Skin epidermis (tissue), 12 donors: ENCODE results near the gene TPH2.

ENCODE experiments used
- H3K27ac ChIP-seq, 21 experiments: fragments of 200-600 bp; sonication (generic) in 11 of 21; one replicate each; pipeline ENCODE4 v1.5.0; 2020; ENCODE audit warnings: mild to moderate bottlenecking in 3 of 21, inconsistent platforms in 2 of 21, moderate library complexity in 2 of 21
- H3K4me3 ChIP-seq, 7 experiments: fragments of 200-600 bp; sonication (generic) in 2 of 7; one replicate each; pipeline ENCODE4 v1.5.0; 2020; ENCODE audit warnings: inconsistent platforms in 2 of 7, mild to moderate bottlenecking in 2 of 7, moderate library complexity in 1 of 7

The TPH2 gene

GRCh38 chr12:71958056-71958455 is 19.4 kb downstream of the TPH2 start:
- Histone ChIP-seq H3K4me3 (no peak overlapping the region), H3K27ac (no peak overlapping the region)

GRCh38 chr12:71958457-71958856 is 19.8 kb downstream of the TPH2 start:
- no peak overlapping the region for H3K27ac ChIP-seq
- H3K4me3 ChIP-seq: no peak overlapping the region

GRCh38 chr12:71958993-71959578 is 20.4 kb downstream of the TPH2 start:
- no peak overlapping the region for H3K4me3 ChIP-seq
- no peak overlapping the region for H3K27ac ChIP-seq

GRCh38 chr12:71967211-71967610 is 28.6 kb downstream of the TPH2 start:
- Histone ChIP-seq H3K4me3 (no peak overlapping the region), H3K27ac (no peak overlapping the region)

GRCh38 chr12:71969330-71969729 is 30.7 kb downstream of the TPH2 start:
- Histone ChIP-seq H3K4me3 (no peak overlapping the region), H3K27ac (no peak overlapping the region)

- H3K27ac ChIP-seq: no peak overlapping the region
Observed at GRCh38 chr12:71970031-71970430, 31.4 kb downstream of the TPH2 start.

GRCh38 chr12:71972441-71973074 is 33.9 kb downstream of the TPH2 start:
- Histone ChIP-seq H3K27ac (no peak overlapping the region), H3K4me3 (no peak overlapping the region)

More at GRCh38 chr12:71970031-71970430, 31.4 kb downstream of the TPH2 start:
- no peak overlapping the region for H3K4me3 ChIP-seq

GRCh38 chr12:71973687-71974086 is 35.0 kb downstream of the TPH2 start:
- Histone ChIP-seq H3K4me3 (no peak overlapping the region), H3K27ac (no peak overlapping the region)

GRCh38 chr12:71980538-71980937 is 41.9 kb downstream of the TPH2 start:
- Histone ChIP-seq H3K4me3 (no peak overlapping the region), H3K27ac (no peak overlapping the region)

- H3K27ac ChIP-seq: no peak overlapping the region
- no peak overlapping the region for H3K4me3 ChIP-seq
Observed at GRCh38 chr12:71981149-71981548, 42.5 kb downstream of the TPH2 start.

- Histone ChIP-seq H3K27ac (no peak overlapping the region), H3K4me3 (no peak overlapping the region)
Observed at GRCh38 chr12:71994715-71995114, 56.1 kb downstream of the TPH2 start.

GRCh38 chr12:71999795-72000194 is 61.1 kb downstream of the TPH2 start:
- Histone ChIP-seq H3K4me3 (no peak overlapping the region), H3K27ac (no peak overlapping the region)

GRCh38 chr12:72000969-72001648 is 62.5 kb downstream of the TPH2 start:
- H3K4me3 ChIP-seq: no peak overlapping the region
- H3K27ac ChIP-seq: no peak overlapping the region

GRCh38 chr12:72006766-72007165 is 68.1 kb downstream of the TPH2 start:
- Histone ChIP-seq H3K27ac (no peak overlapping the region), H3K4me3 (no peak overlapping the region)

- H3K27ac ChIP-seq: no peak overlapping the region
- H3K4me3 ChIP-seq: no peak overlapping the region
Observed at GRCh38 chr12:72010356-72010755, 71.7 kb downstream of the TPH2 start.

- no peak overlapping the region for H3K27ac ChIP-seq
Observed at GRCh38 chr12:72011374-72011773, 72.7 kb downstream of the TPH2 start.

GRCh38 chr12:72012874-72013273 is 74.2 kb downstream of the TPH2 start:
- H3K4me3 ChIP-seq: no peak overlapping the region
- no peak overlapping the region for H3K27ac ChIP-seq

More at GRCh38 chr12:72011374-72011773, 72.7 kb downstream of the TPH2 start:
- no peak overlapping the region for H3K4me3 ChIP-seq

- no peak overlapping the region for H3K4me3 ChIP-seq
Observed at GRCh38 chr12:72015895-72016294, 77.2 kb downstream of the TPH2 start.

GRCh38 chr12:72017054-72017651 is 78.5 kb downstream of the TPH2 start:
- Histone ChIP-seq H3K27ac (no peak overlapping the region), H3K4me3 (no peak overlapping the region)

More at GRCh38 chr12:72015895-72016294, 77.2 kb downstream of the TPH2 start:
- no peak overlapping the region for H3K27ac ChIP-seq

- Histone ChIP-seq H3K4me3 (no peak overlapping the region), H3K27ac (no peak overlapping the region)
Observed at GRCh38 chr12:72018036-72018435, 79.4 kb downstream of the TPH2 start.

- Histone ChIP-seq H3K4me3 (no peak overlapping the region), H3K27ac (peak overlapping the region in 1 of 21 experiments; percentile 4)
Observed at GRCh38 chr12:72024613-72025012, 86.0 kb downstream of the TPH2 start.
